Psoas muscle (tissue), 8 donors: Measurements from ENCODE around the gene DIAPH3. TPM values are rescaled to one million over a fixed set of nuclear protein-coding genes. Genes with fewer than 3 reads are reported as not detected.

Experiments used
- ATAC-seq, 4 donors: fragments of 200-7000 bp; cut with Tn5 transposase; one replicate each; pipeline ENCODE4 v1.9.1; 2020; ENCODE audit warnings: moderate library complexity in 3 of 4, mild to moderate bottlenecking in 2 of 4
- DNase-seq, 2 donors: peaks; one replicate each; pipeline ENCODE4 v3.0.0-alpha.2; 2020
- H3K27ac ChIP-seq: fragments of 200-600 bp; one replicate; pipeline ENCODE4 v1.8.0; 2022
- H3K27me3 ChIP-seq, 3 donors: fragments of 200-600 bp in 1 of 3; one replicate each; pipeline versions ENCODE4 v1.6.1 to v1.8.0; 2013 to 2022; ENCODE audit warnings: low read length in 2 of 3, mild to moderate bottlenecking in 2 of 3, moderate library complexity in 1 of 3; ENCODE audit not compliant: insufficient read depth in 3 of 3
- H3K36me3 ChIP-seq, 2 donors: fragments of 200-600 bp in 1 of 2; one replicate each; pipeline versions ENCODE4 v1.6.1 to v1.8.0; 2013 to 2022; ENCODE audit warnings: low read depth in 1 of 2, mild to moderate bottlenecking in 1 of 2, moderate library complexity in 1 of 2; ENCODE audit not compliant: insufficient read depth in 1 of 2
- H3K4me1 ChIP-seq: fragments of 200-600 bp; one replicate; pipeline ENCODE4 v1.8.0; 2022
- H3K4me3 ChIP-seq: fragments of 200-600 bp; one replicate; pipeline ENCODE4 v1.8.0; 2022; ENCODE audit warnings: mild to moderate bottlenecking
- H3K9me3 ChIP-seq: fragments of 200-600 bp; one replicate; pipeline ENCODE4 v1.8.0; 2022
- WGBS, 3 donors: extraction: QIAGEN DNeasy Blood & Tissue Kit; methylation state at CpG; one replicate each; pipeline versions ENCODE4 v1.1.6 to v1.1.7; 2013; 5-methylcytosine and 5-hydroxymethylcytosine counted together
- intact Hi-C, 2 donors: fragments of 100-400 bp; cut with DNase I; formaldehyde crosslinking; loops; one replicate each; pipeline versions ENCODE4 v1.11.0 to v1.14.2; 2022
- polyA plus RNA-seq, 3 donors: library from polyadenylated mRNA; stranded (reverse); fragments of 200-250 nt; gene quantifications; one replicate each; pipeline ENCODE4 v1.2.3, GENCODE V29; 2013
- total RNA-seq, 4 donors: library from RNA; stranded (reverse); fragmentation: NEBNext Ultra II Directional in 2 of 4; extraction: Animal tissue kit (Norgen Biotek cat#: 25700) in 2 of 4; gene quantifications; one replicate each; pipeline versions ENCODE4 v1.2.1 to v1.2.4, GENCODE V29; 2021 to 2023
- TF ChIP-seq, protein P1 (sequence below): fragments of 200-600 bp; IDR thresholded peaks from one replicate; pipeline ENCODE4 v1.8.0; 2022; ENCODE audit warnings: antibody characterized with exemption
- donor health status: healthy with polysubstance abuse.
- donor health status: DM: no; HTN: no; CAD: no; lungs with moderate emphysema.
- donor health status: Bipolar disorder and iron deficiency.
- donor health status: healthy.
- donor health status: DM: yes; HTN: yes; CAD: no.
- donor health status: DM: no; HTN: no; CAD: no.
- donor health status: DM: no; HTN: no; CAD: no.
- donor health status: DM: yes; HTN: yes; CAD: no.

DIAPH3 gene
- total and polyA plus RNA-seq, 7 donors, result 0.03 to 0.10 (median 0.08) TPM; not detected in 4

DNA sequence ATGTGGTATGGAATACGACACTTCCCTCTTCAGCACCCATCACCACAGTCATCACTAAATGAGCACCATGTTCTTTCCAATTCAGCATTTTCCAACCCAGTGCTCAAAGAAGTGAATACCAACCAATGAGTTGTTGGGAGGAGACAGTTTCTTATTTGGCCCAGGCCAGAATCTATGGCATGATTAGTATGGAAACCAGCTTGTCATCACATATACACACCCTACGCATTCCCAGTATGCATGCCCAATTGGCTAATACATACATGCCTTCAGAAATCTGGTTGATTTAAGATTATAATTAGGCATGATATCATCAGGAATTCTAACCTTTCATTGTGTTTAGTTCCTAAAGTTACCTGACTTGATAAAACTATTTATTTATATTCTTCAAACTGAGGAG, 430.0 kb downstream of the DIAPH3 start:
- 94 to 99% (median 97%) methylated on average over 2 of the region's 2 CpGs for WGBS, 3 donors
- ATAC-seq (no peak), DNase-seq (no peak)
- no peaks in the 10 kb centered on the region for H3K9me3 ChIP-seq
- H3K4me1 ChIP-seq, result no peaks in the 10 kb centered on the region
- intact Hi-C loops, result no loop called here
- H3K4me3 ChIP-seq, result no peak overlapping the region
- H3K27ac ChIP-seq, result no peak overlapping the region
- TF ChIP-seq, protein P1, sequence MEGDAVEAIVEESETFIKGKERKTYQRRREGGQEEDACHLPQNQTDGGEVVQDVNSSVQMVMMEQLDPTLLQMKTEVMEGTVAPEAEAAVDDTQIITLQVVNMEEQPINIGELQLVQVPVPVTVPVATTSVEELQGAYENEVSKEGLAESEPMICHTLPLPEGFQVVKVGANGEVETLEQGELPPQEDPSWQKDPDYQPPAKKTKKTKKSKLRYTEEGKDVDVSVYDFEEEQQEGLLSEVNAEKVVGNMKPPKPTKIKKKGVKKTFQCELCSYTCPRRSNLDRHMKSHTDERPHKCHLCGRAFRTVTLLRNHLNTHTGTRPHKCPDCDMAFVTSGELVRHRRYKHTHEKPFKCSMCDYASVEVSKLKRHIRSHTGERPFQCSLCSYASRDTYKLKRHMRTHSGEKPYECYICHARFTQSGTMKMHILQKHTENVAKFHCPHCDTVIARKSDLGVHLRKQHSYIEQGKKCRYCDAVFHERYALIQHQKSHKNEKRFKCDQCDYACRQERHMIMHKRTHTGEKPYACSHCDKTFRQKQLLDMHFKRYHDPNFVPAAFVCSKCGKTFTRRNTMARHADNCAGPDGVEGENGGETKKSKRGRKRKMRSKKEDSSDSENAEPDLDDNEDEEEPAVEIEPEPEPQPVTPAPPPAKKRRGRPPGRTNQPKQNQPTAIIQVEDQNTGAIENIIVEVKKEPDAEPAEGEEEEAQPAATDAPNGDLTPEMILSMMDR, result no peak
- no peaks in the 10 kb centered on the region for H3K36me3 ChIP-seq
- no peaks in the 10 kb centered on the region for H3K27me3 ChIP-seq

DNA sequence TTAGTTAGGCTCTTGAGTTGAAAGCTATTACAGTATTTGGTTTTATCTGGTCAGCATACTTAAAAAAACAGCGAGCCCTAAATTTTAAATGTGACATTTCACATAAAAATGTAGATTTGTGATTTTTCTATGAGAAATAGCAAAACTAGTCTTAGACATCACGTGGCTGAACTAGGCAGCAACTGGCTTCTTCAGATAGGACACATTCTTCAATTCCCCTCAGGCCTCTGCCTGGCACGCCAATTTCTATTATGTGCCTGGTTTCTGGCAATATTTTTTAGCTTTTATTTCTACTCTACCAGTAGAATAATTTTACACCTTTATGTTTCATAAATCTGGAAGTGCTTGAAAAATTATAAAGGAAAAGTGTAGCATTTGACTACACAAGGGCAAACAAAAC, 433.7 kb downstream of the DIAPH3 start:
- intact Hi-C loops, result no loop called here
- ATAC-seq (no peak), DNase-seq (no peak)
- no peak overlapping the region for H3K4me3 ChIP-seq
- H3K36me3 ChIP-seq, result no peaks in the 10 kb centered on the region
- H3K27ac ChIP-seq, result no peak overlapping the region
- H3K4me1 ChIP-seq, result no peaks in the 10 kb centered on the region
- no peaks in the 10 kb centered on the region for H3K9me3 ChIP-seq
- TF ChIP-seq, protein P1, result no peak
- 56 to 76% (median 66%) methylated on average over 3 of the region's 3 CpGs for WGBS, 3 donors
- H3K27me3 ChIP-seq, result no peaks in the 10 kb centered on the region

DNA sequence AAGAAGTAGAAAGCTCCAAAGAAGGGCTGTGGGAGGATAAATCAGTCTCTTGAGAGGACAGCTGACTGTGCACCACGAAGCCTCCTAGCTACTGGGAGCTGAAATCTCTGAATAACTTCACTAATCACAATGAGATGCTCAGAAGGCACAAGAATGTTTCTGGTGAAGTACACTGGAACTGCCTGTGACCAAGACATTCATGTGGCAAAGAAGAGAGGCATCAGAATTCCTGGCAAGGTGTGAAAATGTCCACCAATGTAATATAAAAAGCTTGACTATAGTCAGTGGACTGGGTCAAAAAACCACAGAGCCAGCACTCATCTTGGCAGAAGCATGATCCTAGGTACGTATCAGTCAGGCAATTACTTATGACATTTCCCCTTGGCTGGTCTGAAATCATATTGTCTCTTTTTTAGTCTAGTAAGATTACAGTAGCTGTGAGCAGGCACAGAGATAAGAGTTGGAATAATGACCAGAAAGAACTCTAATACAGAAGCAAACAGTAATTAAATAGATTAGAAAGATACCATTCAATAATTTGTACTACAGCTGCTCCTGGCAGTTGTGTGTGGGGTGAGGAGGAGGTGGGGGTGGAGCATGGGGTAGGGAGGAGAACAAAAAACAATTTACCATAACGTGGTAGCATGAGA, 434.7 kb downstream of the DIAPH3 start:
- H3K9me3 ChIP-seq, result no peaks in the 10 kb centered on the region
- H3K36me3 ChIP-seq, result no peaks in the 10 kb centered on the region
- WGBS, 3 donors, result 37 to 56% (median 38%) methylated on average over 3 of the region's 3 CpGs
- no peaks in the 10 kb centered on the region for H3K4me1 ChIP-seq
- no peak for DNase-seq
- no peaks in the 10 kb centered on the region for H3K27me3 ChIP-seq
- ATAC-seq, result no peak
- intact Hi-C loops, result no loop called here
- TF ChIP-seq, protein P1, result no peak
- H3K27ac ChIP-seq, result no peak overlapping the region
- no peak overlapping the region for H3K4me3 ChIP-seq

DNA sequence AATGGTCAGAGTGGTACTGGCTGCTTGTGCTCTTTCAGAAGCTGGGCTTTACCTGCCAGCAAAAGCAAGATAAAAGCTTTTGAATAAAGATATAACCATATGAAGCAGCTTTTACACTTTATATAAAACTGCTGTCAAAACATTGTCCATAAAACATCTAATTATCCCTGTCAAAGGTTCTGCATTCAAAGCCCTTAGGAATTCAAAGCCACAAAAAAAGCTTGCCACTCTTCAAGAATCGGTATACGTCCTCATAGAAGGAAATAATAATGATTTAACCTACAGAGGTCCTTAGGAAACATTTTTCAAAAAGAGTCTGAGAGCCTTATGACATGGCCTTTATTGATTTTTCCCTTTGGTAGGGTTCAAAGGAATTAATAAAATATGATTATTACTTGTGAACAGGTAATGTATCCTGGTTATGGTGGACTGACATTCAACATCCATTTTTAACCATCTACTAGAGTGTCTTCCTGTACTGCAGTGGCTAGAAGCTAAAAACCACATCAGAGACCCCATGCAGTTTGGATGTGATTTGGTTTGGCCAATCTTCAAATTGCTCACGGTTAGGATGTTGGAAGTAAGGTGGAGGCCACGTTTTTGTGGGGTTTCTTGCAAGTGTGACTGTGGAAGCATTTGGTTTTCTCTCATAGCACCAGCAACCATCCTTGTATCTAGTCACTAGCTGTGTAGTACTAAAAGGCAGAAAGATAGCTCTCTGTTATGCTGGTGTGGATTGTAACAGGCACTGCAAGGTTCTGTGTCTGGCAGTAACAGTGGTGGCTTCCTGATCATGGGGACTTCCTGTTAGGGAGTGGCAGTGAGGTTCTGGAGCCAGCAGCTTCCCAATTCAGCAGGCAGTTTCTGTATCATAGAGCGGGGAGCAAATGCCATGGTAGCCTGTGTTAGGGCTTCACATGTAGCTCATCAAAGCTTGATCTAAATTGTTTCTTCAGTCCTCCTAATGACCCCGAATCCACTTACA, 441.5 kb downstream of the DIAPH3 start:
- Histone ChIP-seq H3K36me3 (no peaks in the 10 kb centered on the region), H3K27me3 (no peaks in the 10 kb centered on the region), H3K4me3 (no peak overlapping the region), H3K9me3 (no peaks in the 10 kb centered on the region), H3K27ac (no peak overlapping the region), H3K4me1 (no peaks in the 10 kb centered on the region)
- ATAC-seq (no peak), DNase-seq (no peak)
- whole genome bisulfite sequencing, 3 donors, result 82 to 90% (median 87%) methylated on average over 6 of the region's 6 CpGs
- intact Hi-C loops, result no loop called here
- TF ChIP-seq, protein P1, result no peak
